LNCaP clone FGC (cell line): ENCODE measurements around the gene BROX.
A peak's percentile ranks its signal among the peaks of the same experiment; 100 is the strongest.
"Not testable (repeated sequence)": the region's sequence is repeated elsewhere in the genome, so short reads cannot be mapped to it uniquely, and the experiment has no call there.

Source experiments
- DNase-seq: peaks from one replicate; pipeline ENCODE4 v3.0.0-alpha.2; 2011; ENCODE audit warnings: low read depth
- H3K4me3 ChIP-seq: 2 replicates; pipeline ENCODE4 v1.5.1; 2011; ENCODE audit warnings: mild to moderate bottlenecking, low read depth, low read length, control low read depth
- CTCF ChIP-seq: IDR thresholded peaks from 2 replicates; pipeline ENCODE4 v1.5.1; 2012; ENCODE audit warnings: mild to moderate bottlenecking; ENCODE audit not compliant: control insufficient read depth, insufficient read depth; ENCODE audit errors: extremely low read depth

BROX gene

GRCh38 chr1:222712253-222713090 lies at the start of gene BROX, which contains the start of gene AIDA:
BROX (plus strand) TSS chr1:222712564; CDS start chr1:222715700, 3,136 bp downstream.
AIDA (minus strand) TSS chr1:222712491; CDS start chr1:222712317, 174 bp downstream.
- no peak for TF ChIP-seq CTCF
- no peak for DNase-seq
- H3K4me3 ChIP-seq: peak within 1 kb of the TSS; percentile 78

- no peak for TF ChIP-seq CTCF
- no peak for DNase-seq
- no peak overlapping the region for H3K4me3 ChIP-seq
Measured at GRCh38 chr1:222663431-222663934, 48.9 kb upstream of the BROX start.

GRCh38 chr1:222665964-222666363 lies 46.4 kb upstream of the BROX start:
- H3K4me3 ChIP-seq: no peak overlapping the region
- no peak for TF ChIP-seq CTCF
- no peak for DNase-seq

GRCh38 chr1:222668184-222668583 lies 44.2 kb upstream of the BROX start:
- not testable (repeated sequence) for H3K4me3 ChIP-seq, DNase-seq

GRCh38 chr1:222669107-222669506 lies 43.3 kb upstream of the BROX start:
- not testable (repeated sequence) for DNase-seq, H3K4me3 ChIP-seq

- H3K4me3 ChIP-seq: no peak overlapping the region
- no peak for DNase-seq
- TF ChIP-seq CTCF: no peak
Measured at GRCh38 chr1:222670110-222670509, 42.3 kb upstream of the BROX start.

- H3K4me3 ChIP-seq: no peak overlapping the region
- TF ChIP-seq CTCF: no peak
Measured at GRCh38 chr1:222680080-222680479, 32.3 kb upstream of the BROX start.

GRCh38 chr1:222691016-222691415 lies 21.3 kb upstream of the BROX start:
- no peak for TF ChIP-seq CTCF
- no peak for DNase-seq
- H3K4me3 ChIP-seq: no peak overlapping the region

More at GRCh38 chr1:222680080-222680479, 32.3 kb upstream of the BROX start:
- no peak for DNase-seq
